ENCODE results near the gene AOPEP. TPM values are rescaled to one million over a fixed set of nuclear protein-coding genes. Genes with fewer than 3 reads are reported as not detected.

Gene AOPEP
- 10 to 100 TPM; 13.5 to 17.0 TPM for total RNA-seq

- peaks cover 4% of the 10 kb centered on the region for H3K36me3 Mint-ChIP-seq (ENCODE audit: low read depth)
- ChIA-PET CTCF (interaction anchor here (0.8 to 2.3 kb wide), 7 partner anchors 9 to 404 kb away, joined by 3 to 18 read pairs (median 4); no protein-coding TSS in a partner anchor), POLR2A (interaction anchor here (0.8 to 1.6 kb wide), 9 partner anchors 10 to 1962 kb away, joined by 3 to 8 read pairs (median 5); partner anchors contain the start of gene BICD2)
- peak within 1 kb of the TSS; percentile 86 for H3K27ac Mint-ChIP-seq
- peaks cover 20% of the 10 kb centered on the region for H3K4me1 Mint-ChIP-seq
- peak; percentile 99 for DNase-seq
- H3K27me3 Mint-ChIP-seq = peaks cover 2% of the 10 kb centered on the region
- peak within 1 kb of the TSS; percentile 94 for H3K4me3 Mint-ChIP-seq
- no peaks in the 10 kb centered on the region for H3K9me3 Mint-ChIP-seq
These were observed at the start of gene AOPEP for GRCh38 chr9:94726495-94727191. AOPEP (plus strand) TSS chr9:94726699; CDS start chr9:94759784, 33,085 bp downstream.

- no peak overlapping the region for H3K4me3 Mint-ChIP-seq
These were observed 48.6 kb upstream of the AOPEP start for GRCh38 chr9:94677929-94678328.

GRCh38 chr9:94679587-94679986, 46.9 kb upstream of the AOPEP start:
- CTCF ChIA-PET = interaction anchor here (0.8 to 3.8 kb wide), 3 partner anchors 8 to 450 kb away, joined by 3 to 164 read pairs (median 55); no protein-coding TSS in a partner anchor
- Mint-ChIP-seq H3K36me3 (ENCODE audit: low read depth) (no peaks in the 10 kb centered on the region), H3K9me3 (no peaks in the 10 kb centered on the region), H3K27ac (no peak overlapping the region), H3K4me3 (no peak overlapping the region), H3K4me1 (no peaks in the 10 kb centered on the region), H3K27me3 (peaks cover 35% of the 10 kb centered on the region)
- no peak for DNase-seq
- POLR2A ChIA-PET = no interaction called here

More at GRCh38 chr9:94677929-94678328, 48.6 kb upstream of the AOPEP start:
- ChIA-PET POLR2A (no interaction called here), CTCF (no interaction called here)
- Mint-ChIP-seq H3K27ac (no peak overlapping the region), H3K4me1 (no peaks in the 10 kb centered on the region), H3K9me3 (no peaks in the 10 kb centered on the region), H3K27me3 (peaks cover 38% of the 10 kb centered on the region), H3K36me3 (ENCODE audit: low read depth) (no peaks in the 10 kb centered on the region)
- no peak for DNase-seq

GRCh38 chr9:94680020-94680419, 46.5 kb upstream of the AOPEP start:
- Mint-ChIP-seq H3K9me3 (no peaks in the 10 kb centered on the region), H3K27me3 (peaks cover 38% of the 10 kb centered on the region), H3K4me3 (no peak overlapping the region), H3K36me3 (ENCODE audit: low read depth) (no peaks in the 10 kb centered on the region), H3K27ac (no peak overlapping the region), H3K4me1 (no peaks in the 10 kb centered on the region)
- POLR2A ChIA-PET = interaction anchor here (0.6 to 1.4 kb wide), 2 partner anchors 11 to 304 kb away, joined by 3 read pairs; no protein-coding TSS in a partner anchor
- no peak for DNase-seq
- CTCF ChIA-PET = interaction anchor here (0.8 to 3.8 kb wide), 9 partner anchors 8 to 1538 kb away, joined by 3 to 164 read pairs (median 5); no protein-coding TSS in a partner anchor

GRCh38 chr9:94680621-94681020, 45.9 kb upstream of the AOPEP start:
- no peaks in the 10 kb centered on the region for H3K9me3 Mint-ChIP-seq
- no peaks in the 10 kb centered on the region for H3K36me3 Mint-ChIP-seq (ENCODE audit: low read depth)
- no peaks in the 10 kb centered on the region for H3K4me1 Mint-ChIP-seq
- CTCF ChIA-PET = interaction anchor here (0.8 to 3.8 kb wide), 20 partner anchors 8 to 1537 kb away, joined by 3 to 164 read pairs (median 5); partner anchors contain the start of genes AOPEP and FBP1
- POLR2A ChIA-PET = interaction anchor here (0.6 to 1.4 kb wide), 2 partner anchors 11 to 304 kb away, joined by 3 read pairs; no protein-coding TSS in a partner anchor
- H3K4me3 Mint-ChIP-seq = no peak overlapping the region
- H3K27me3 Mint-ChIP-seq = peaks cover 38% of the 10 kb centered on the region
- no peak for DNase-seq
- no peak overlapping the region for H3K27ac Mint-ChIP-seq

- CTCF ChIA-PET = interaction anchor here (0.5 to 3.8 kb wide), 29 partner anchors 8 to 1536 kb away, joined by 3 to 164 read pairs (median 4); partner anchors contain the start of genes AOPEP and FBP1
- H3K27me3 Mint-ChIP-seq = peaks cover 44% of the 10 kb centered on the region
- peak; percentile 60 for DNase-seq
- H3K9me3 Mint-ChIP-seq = no peaks in the 10 kb centered on the region
- POLR2A ChIA-PET = interaction anchor here (1.0 to 1.4 kb wide), 4 partner anchors 12 to 486 kb away, joined by 3 read pairs; no protein-coding TSS in a partner anchor
- H3K36me3 Mint-ChIP-seq (ENCODE audit: low read depth) = no peaks in the 10 kb centered on the region
- H3K4me3 Mint-ChIP-seq = no peak overlapping the region
- no peak overlapping the region for H3K27ac Mint-ChIP-seq
- no peaks in the 10 kb centered on the region for H3K4me1 Mint-ChIP-seq
These were observed 45.0 kb upstream of the AOPEP start for GRCh38 chr9:94681508-94681907.

- POLR2A ChIA-PET = no interaction called here
- H3K4me3 Mint-ChIP-seq = no peak overlapping the region
- no peak for DNase-seq
- H3K27me3 Mint-ChIP-seq = peaks cover 17% of the 10 kb centered on the region
- no peaks in the 10 kb centered on the region for H3K36me3 Mint-ChIP-seq (ENCODE audit: low read depth)
- no peak overlapping the region for H3K27ac Mint-ChIP-seq
- CTCF ChIA-PET = interaction anchor here (0.9 to 1.0 kb wide), 2 partner anchors 442 to 495 kb away, joined by 3 read pairs; no protein-coding TSS in a partner anchor
- H3K9me3 Mint-ChIP-seq = no peaks in the 10 kb centered on the region
- no peaks in the 10 kb centered on the region for H3K4me1 Mint-ChIP-seq
These were observed 41.1 kb upstream of the AOPEP start for GRCh38 chr9:94685359-94685758.

GRCh38 chr9:94687451-94687850, 39.0 kb upstream of the AOPEP start:
- ChIA-PET POLR2A (no interaction called here), CTCF (no interaction called here)
- Mint-ChIP-seq H3K4me1 (no peaks in the 10 kb centered on the region), H3K4me3 (no peak overlapping the region), H3K27ac (no peak overlapping the region), H3K27me3 (peaks cover 18% of the 10 kb centered on the region), H3K9me3 (no peaks in the 10 kb centered on the region), H3K36me3 (ENCODE audit: low read depth) (no peaks in the 10 kb centered on the region)
- DNase-seq = no peak

- Mint-ChIP-seq H3K36me3 (ENCODE audit: low read depth) (no peaks in the 10 kb centered on the region), H3K9me3 (no peaks in the 10 kb centered on the region), H3K4me3 (no peak overlapping the region), H3K27me3 (peaks cover 18% of the 10 kb centered on the region), H3K27ac (no peak overlapping the region), H3K4me1 (no peaks in the 10 kb centered on the region)
- POLR2A ChIA-PET = no interaction called here
- CTCF ChIA-PET = interaction anchor here (1.4 kb wide), 1 partner anchor 10 kb away, joined by 4 read pairs; no protein-coding TSS in a partner anchor
- DNase-seq = no peak
These were observed 36.2 kb upstream of the AOPEP start for GRCh38 chr9:94690344-94690743.

- Mint-ChIP-seq H3K9me3 (no peaks in the 10 kb centered on the region), H3K27ac (no peak overlapping the region), H3K4me1 (no peaks in the 10 kb centered on the region), H3K36me3 (ENCODE audit: low read depth) (no peaks in the 10 kb centered on the region), H3K27me3 (peaks cover 6% of the 10 kb centered on the region), H3K4me3 (no peak overlapping the region)
- DNase-seq = no peak
- CTCF ChIA-PET = interaction anchor here (2.6 kb wide), 1 partner anchor 11 kb away, joined by 9 read pairs; no protein-coding TSS in a partner anchor
- POLR2A ChIA-PET = no interaction called here
These were observed 33.9 kb upstream of the AOPEP start for GRCh38 chr9:94692601-94693000.

GRCh38 chr9:94693485-94694204, 32.9 kb upstream of the AOPEP start:
- ChIA-PET POLR2A (no interaction called here), CTCF (interaction anchor here (2.6 kb wide), 1 partner anchor 12 kb away, joined by 9 read pairs; no protein-coding TSS in a partner anchor)
- H3K36me3 Mint-ChIP-seq (ENCODE audit: low read depth) = no peaks in the 10 kb centered on the region
- H3K27ac Mint-ChIP-seq = no peak overlapping the region
- H3K4me1 Mint-ChIP-seq = no peaks in the 10 kb centered on the region
- H3K9me3 Mint-ChIP-seq = no peaks in the 10 kb centered on the region
- peaks cover 8% of the 10 kb centered on the region for H3K27me3 Mint-ChIP-seq
- no peak overlapping the region for H3K4me3 Mint-ChIP-seq
- no peak for DNase-seq

- ChIA-PET POLR2A (no interaction called here), CTCF (no interaction called here)
- Mint-ChIP-seq H3K36me3 (ENCODE audit: low read depth) (no peaks in the 10 kb centered on the region), H3K9me3 (no peaks in the 10 kb centered on the region), H3K27ac (no peak overlapping the region), H3K4me3 (no peak overlapping the region), H3K4me1 (no peaks in the 10 kb centered on the region), H3K27me3 (peaks cover 13% of the 10 kb centered on the region)
- DNase-seq = no peak
These were observed 30.0 kb upstream of the AOPEP start for GRCh38 chr9:94696545-94696944.

Measured in activated CD4-positive, alpha-beta memory T cell treated with anti-CD3 and anti-CD28 coated beads, Interleukin-2, amount 10 ng/mL, durations not matched to agents 7 days and 5 days (primary cell).